Kidney (tissue), 14 donors: ENCODE measurements around the gene OR6T1. TPM values are rescaled to one million over a fixed set of nuclear protein-coding genes. Genes with fewer than 3 reads are reported as not detected.

ENCODE experiments used
- DNase-seq, 5 donors: peaks; one replicate each; pipeline ENCODE4 v3.0.0-alpha.2; 2013 to 2020
- FAIRE-seq: peaks from 2 replicates; lab custom pipeline; 2012; peaks lifted over from hg19 to GRCh38; lab: Jason Lieb, UNC
- H3K27ac ChIP-seq, 2 donors: one replicate each; pipeline ENCODE4 v1.7.0; 2013; ENCODE audit warnings: low read depth in 2 of 2, low read length in 2 of 2, inconsistent platforms in 1 of 2
- H3K27me3 ChIP-seq: one replicate; pipeline ENCODE4 v1.7.1; 2013; ENCODE audit warnings: low read length, inconsistent platforms; ENCODE audit not compliant: control insufficient read depth, insufficient read depth
- H3K36me3 ChIP-seq, 3 donors: one replicate each; pipeline versions ENCODE4 v1.7.0 to v1.7.1; 2013; ENCODE audit warnings: low read length in 3 of 3, control low read depth in 1 of 3, inconsistent platforms in 1 of 3; ENCODE audit not compliant: insufficient read depth in 3 of 3, control insufficient read depth in 2 of 3
- H3K4me1 ChIP-seq, 3 donors: one replicate each; pipeline versions ENCODE4 v1.7.0 to v1.7.1; 2013; ENCODE audit warnings: low read length in 3 of 3, inconsistent platforms in 1 of 3, low read depth in 1 of 3; ENCODE audit not compliant: control insufficient read depth in 2 of 3, insufficient read depth in 2 of 3
- H3K4me3 ChIP-seq, 3 donors: one replicate each; pipeline versions ENCODE4 v1.7.0 to v1.8.1; 2013; ENCODE audit warnings: low read length in 3 of 3, control low read depth in 1 of 3, inconsistent platforms in 1 of 3
- H3K9ac ChIP-seq, 3 donors: one replicate each; pipeline versions ENCODE4 v1.7.0 to v1.7.1; 2013; ENCODE audit warnings: low read length in 3 of 3, control low read depth in 1 of 3, inconsistent platforms in 1 of 3
- H3K9me3 ChIP-seq, 3 donors: one replicate each; pipeline versions ENCODE4 v1.7.0 to v1.7.1; 2013; ENCODE audit warnings: low read length in 3 of 3, control low read depth in 1 of 3, inconsistent platforms in 1 of 3; ENCODE audit not compliant: control insufficient read depth in 2 of 3, insufficient read depth in 1 of 3
- CTCF ChIP-seq: IDR thresholded peaks from 3 replicates; pipeline ENCODE4 v1.5.1; 2012; ENCODE audit warnings: mild to moderate bottlenecking, moderate library complexity, borderline replicate concordance; ENCODE audit not compliant: insufficient read depth; ENCODE audit errors: extremely low read depth
- intact Hi-C: fragments of 100-400 bp; cut with DNase I; formaldehyde crosslinking; loops from one replicate; pipeline ENCODE4 v1.11.1; 2022
- polyA plus RNA-seq: library from polyadenylated mRNA; stranded (reverse); fragments of 350-450 nt; fragmentation: Illumina TruSeq; extraction: RNeasy Lipid Tissue Mini Kit (QIAGEN cat#74804); gene quantifications from one replicate; pipeline ENCODE4 v1.2.3, GENCODE V29; 2014; ENCODE audit warnings: low read depth, low replicate concordance; ENCODE audit not compliant: insufficient read depth
- total RNA-seq: library from RNA; stranded (reverse); fragmentation: NEBNext Ultra II Directional; extraction: Animal tissue kit (Norgen Biotek cat#: 25700); gene quantifications from one replicate; pipeline ENCODE4 v1.2.1, GENCODE V29; 2021
- donor health status: control.
- donor health status: control.
- donor health status: control.
- donor health status: control.
- donor health status: control.
- donor health status: DM: yes; HTN: yes; CAD: no.
- donor health status: Normal renal cell carcinoma (clear cell type).

Gene OR6T1
- total and polyA plus RNA-seq, 2 donors from 2014 or later, result not detected

GRCh38 chr11:123905826-123906225, 37.8 kb downstream of the OR6T1 start:
- Histone ChIP-seq H3K9me3 (no peaks in the 10 kb centered on the region), H3K9ac (no peak overlapping the region), H3K4me1 (no peaks in the 10 kb centered on the region), H3K27me3 (no peaks in the 10 kb centered on the region), H3K36me3 (no peaks in the 10 kb centered on the region), H3K27ac (no peak overlapping the region), H3K4me3 (no peak overlapping the region)
- FAIRE-seq, result no peak
- DNase-seq, result no peak
- TF ChIP-seq CTCF, result no peak
- intact Hi-C loops, result no loop called here

GRCh38 chr11:123904932-123905331, 38.7 kb downstream of the OR6T1 start:
- intact Hi-C loops, result no loop called here
- no peak overlapping the region for H3K4me3 ChIP-seq
- H3K9ac ChIP-seq, result no peak overlapping the region
- no peak for TF ChIP-seq CTCF
- H3K4me1 ChIP-seq, result no peaks in the 10 kb centered on the region
- H3K27me3 ChIP-seq, result no peaks in the 10 kb centered on the region
- H3K36me3 ChIP-seq, result no peaks in the 10 kb centered on the region
- no peak overlapping the region for H3K27ac ChIP-seq
- FAIRE-seq (no peak), DNase-seq (no peak)
- no peaks in the 10 kb centered on the region for H3K9me3 ChIP-seq

GRCh38 chr11:123903932-123904331, 39.7 kb downstream of the OR6T1 start:
- DNase-seq (no peak), FAIRE-seq (no peak)
- no peaks in the 10 kb centered on the region for H3K9me3 ChIP-seq
- no peak overlapping the region for H3K4me3 ChIP-seq
- no peaks in the 10 kb centered on the region for H3K4me1 ChIP-seq
- intact Hi-C loops, result no loop called here
- no peak overlapping the region for H3K27ac ChIP-seq
- H3K36me3 ChIP-seq, result no peaks in the 10 kb centered on the region
- H3K27me3 ChIP-seq, result no peaks in the 10 kb centered on the region
- no peak for TF ChIP-seq CTCF
- no peak overlapping the region for H3K9ac ChIP-seq

- no peak for FAIRE-seq
- Histone ChIP-seq H3K27me3 (no peaks in the 10 kb centered on the region), H3K36me3 (no peaks in the 10 kb centered on the region), H3K9me3 (no peaks in the 10 kb centered on the region), H3K4me3 (no peak within 1 kb of the TSS), H3K27ac (no peak within 1 kb of the TSS), H3K4me1 (no peaks in the 10 kb centered on the region), H3K9ac (no peak within 1 kb of the TSS)
- no peak for TF ChIP-seq CTCF
- intact Hi-C loops, result no loop called here
- DNase-seq, result no peak
Observed at GRCh38 chr11:123901867-123902266, 41.8 kb downstream of the OR6T1 start, which contains the start of gene OR8D4. OR8D4 (plus strand) TSS chr11:123902167; CDS start chr11:123906432, 4,265 bp downstream.
